Pancreas (tissue), 10 donors: ENCODE data around the gene PITX3. TPM values are rescaled to one million over a fixed set of nuclear protein-coding genes. Genes with fewer than 3 reads are reported as not detected.

Source experiments
- ATAC-seq, 4 donors: fragments of 200-7000 bp; cut with Tn5 transposase; one replicate each; pipeline versions ENCODE4 v1.8.0 to v1.9.1; 2020; ENCODE audit warnings: mild to moderate bottlenecking in 4 of 4, moderate library complexity in 4 of 4
- DNase-seq, 6 donors: peaks; one replicate each; pipeline ENCODE4 v3.0.0-alpha.2; 2020
- FAIRE-seq: peaks from 2 replicates; lab custom pipeline; 2012; peaks lifted over from hg19 to GRCh38; lab: Jason Lieb, UNC
- H3K27ac ChIP-seq, 4 donors: fragments of 200-600 bp; sonication (generic); 1 replicate in 3 of 4; 2 replicates in 1 of 4; pipeline versions ENCODE4 v1.5.0 to v1.8.0; 2020
- H3K27me3 ChIP-seq, 4 donors: fragments of 200-600 bp; one replicate each; pipeline ENCODE4 v1.8.0; 2021
- H3K36me3 ChIP-seq, 3 donors: fragments of 200-600 bp; sonication (generic) in 1 of 3; one replicate each; pipeline versions ENCODE4 v1.5.0 to v1.8.0; 2020 to 2021
- H3K4me1 ChIP-seq, 3 donors: fragments of 200-600 bp; one replicate each; pipeline ENCODE4 v1.8.0; 2021
- H3K4me3 ChIP-seq, 4 donors: fragments of 200-600 bp; sonication (generic) in 2 of 4; one replicate each; pipeline versions ENCODE4 v1.5.0 to v1.8.0; 2020 to 2021
- H3K9me3 ChIP-seq, 4 donors: fragments of 200-600 bp; one replicate each; pipeline ENCODE4 v1.8.0; 2021
- CTCF ChIP-seq, 4 donors: fragments of 200-600 bp; sonication (generic) in 3 of 4; IDR thresholded peaks; one replicate each; pipeline versions ENCODE4 v1.5.0 to v1.8.0; 2021; ENCODE audit warnings: antibody characterized with exemption in 4 of 4
- WGBS, 2 donors: extraction: QIAGEN DNeasy Blood & Tissue Kit; methylation state at CpG; one replicate each; pipeline ENCODE4 v1.1.7; 2013; 5-methylcytosine and 5-hydroxymethylcytosine counted together
- intact Hi-C, 3 donors: fragments of 100-400 bp; cut with DNase I; formaldehyde crosslinking; loops; one replicate each; pipeline versions ENCODE4 v1.11.1 to v1.14.2; 2022
- polyA plus RNA-seq, 2 donors: library from polyadenylated mRNA; stranded (reverse); fragments of 200-250 nt; gene quantifications; one replicate each; pipeline ENCODE4 v1.2.3, GENCODE V29; 2013
- total RNA-seq, 6 donors: library from RNA; stranded (reverse); fragmentation: NEBNext Ultra II Directional in 4 of 6; extraction: Animal tissue kit (Norgen Biotek cat#: 25700) in 4 of 6; gene quantifications; one replicate each; pipeline versions ENCODE4 v1.2.1 to v1.2.4, GENCODE V29; 2021 to 2023
- donor health status: healthy with polysubstance abuse.
- donor health status: DM: no; HTN: no; CAD: no; lungs with moderate emphysema.
- donor health status: DM: no; HTN: no; CAD: no.
- donor health status: control.
- donor health status: control.
- donor health status: Bipolar disorder and iron deficiency.
- donor health status: DM: yes; HTN: yes; CAD: no.
- donor health status: DM: no; HTN: no; CAD: no.
- donor health status: DM: no; HTN: no; CAD: no.
- donor health status: DM: yes; HTN: yes; CAD: no.

The PITX3 gene
- total and polyA plus RNA-seq, 8 donors: not detected

- WGBS, 2 donors: 37 to 47% methylated on average over 2 of the region's 2 CpGs
These were observed 44.9 kb upstream of the PITX3 start for GRCh38 chr10:102286216-102286615.

GRCh38 chr10:102285133-102285532 is 43.8 kb upstream of the PITX3 start:
- DNase-seq (no peak), FAIRE-seq (no peak), ATAC-seq (no peak)
- Histone ChIP-seq H3K4me3 (no peak overlapping the region), H3K27ac (no peak overlapping the region), H3K27me3 (no peaks in the 10 kb centered on the region), H3K9me3 (no peaks in the 10 kb centered on the region), H3K4me1 (peaks cover 8 to 14% (median 10%) of the 10 kb centered on the region in 3 donors), H3K36me3 (no peaks in the 10 kb centered on the region)
- WGBS, 2 donors: 69 to 87% methylated on average over 2 of the region's 2 CpGs
- no peak for TF ChIP-seq CTCF (IDR thresholded peaks at IDR 0.05)
- intact Hi-C loops: loop anchor here in 1 of 3 donors (10.0 kb wide), 1 partner anchor 50 kb away; no protein-coding TSS in a partner anchor

More at GRCh38 chr10:102286216-102286615, 44.9 kb upstream of the PITX3 start:
- Histone ChIP-seq H3K27ac (no peak overlapping the region), H3K9me3 (no peaks in the 10 kb centered on the region), H3K27me3 (no peaks in the 10 kb centered on the region), H3K4me3 (no peak overlapping the region), H3K4me1 (peaks cover 0 to 4% (median under 1%) of the 10 kb centered on the region in 3 donors), H3K36me3 (no peaks in the 10 kb centered on the region)
- no peak for TF ChIP-seq CTCF (IDR thresholded peaks at IDR 0.05)
- DNase-seq (no peak), FAIRE-seq (no peak), ATAC-seq (no peak)
- intact Hi-C loops: loop anchor here in 1 of 3 donors (10.0 kb wide), 1 partner anchor 51 kb away; no protein-coding TSS in a partner anchor

- FAIRE-seq: no peak
- no peak for TF ChIP-seq CTCF (IDR thresholded peaks at IDR 0.05)
These were observed 43.2 kb upstream of the PITX3 start for GRCh38 chr10:102284531-102284930.

GRCh38 chr10:102283890-102284289 is 42.6 kb upstream of the PITX3 start:
- WGBS, 2 donors: 58 to 64% methylated on average over 2 of the region's 2 CpGs
- Histone ChIP-seq H3K4me1 (peaks cover 8 to 14% (median 10%) of the 10 kb centered on the region in 3 donors), H3K9me3 (no peaks in the 10 kb centered on the region), H3K27me3 (no peaks in the 10 kb centered on the region), H3K27ac (no peak overlapping the region), H3K36me3 (no peaks in the 10 kb centered on the region), H3K4me3 (no peak overlapping the region)
- FAIRE-seq (no peak), DNase-seq (no peak), ATAC-seq (no peak)
- no peak for TF ChIP-seq CTCF (IDR thresholded peaks at IDR 0.05)
- intact Hi-C loops: loop anchor here in 1 of 3 donors (10.0 kb wide), 1 partner anchor 49 kb away; no protein-coding TSS in a partner anchor

More at GRCh38 chr10:102284531-102284930, 43.2 kb upstream of the PITX3 start:
- Histone ChIP-seq H3K36me3 (no peaks in the 10 kb centered on the region), H3K4me3 (no peak overlapping the region), H3K9me3 (no peaks in the 10 kb centered on the region), H3K27me3 (no peaks in the 10 kb centered on the region), H3K4me1 (peaks cover 8 to 14% (median 10%) of the 10 kb centered on the region in 3 donors), H3K27ac (no peak overlapping the region)
- intact Hi-C loops: loop anchor here in 1 of 3 donors (10.0 kb wide), 1 partner anchor 50 kb away; no protein-coding TSS in a partner anchor
- ATAC-seq: no peak
- WGBS, 2 donors: 90% methylated on average over 2 of the region's 2 CpGs
- no peak for DNase-seq

- no peak for FAIRE-seq
- no peak for DNase-seq
These were observed 42.2 kb upstream of the PITX3 start for GRCh38 chr10:102283488-102283887.

More at GRCh38 chr10:102283488-102283887, 42.2 kb upstream of the PITX3 start:
- Histone ChIP-seq H3K9me3 (no peaks in the 10 kb centered on the region), H3K27ac (no peak overlapping the region), H3K4me3 (no peak overlapping the region), H3K36me3 (no peaks in the 10 kb centered on the region), H3K27me3 (no peaks in the 10 kb centered on the region), H3K4me1 (peaks cover 8 to 14% (median 10%) of the 10 kb centered on the region in 3 donors)
- TF ChIP-seq CTCF (IDR thresholded peaks at IDR 0.05): no peak
- WGBS, 2 donors: 66 to 71% methylated on average over 2 of the region's 2 CpGs
- ATAC-seq: no peak
- intact Hi-C loops: loop anchor here in 1 of 3 donors (10.0 kb wide), 1 partner anchor 49 kb away; no protein-coding TSS in a partner anchor
